ENCODE measurements around the gene ZNHIT1. TPM values are rescaled to one million over a fixed set of nuclear protein-coding genes. Genes with fewer than 3 reads are reported as not detected.
"Not testable (repeated sequence)": the region's sequence is repeated elsewhere in the genome, so short reads cannot be mapped to it uniquely, and the experiment has no call there.

ZNHIT1 gene
- polyA plus RNA-seq, 6 donors from 2014 or later: 43.9 to 67.5 (median 52.4) TPM

DNA sequence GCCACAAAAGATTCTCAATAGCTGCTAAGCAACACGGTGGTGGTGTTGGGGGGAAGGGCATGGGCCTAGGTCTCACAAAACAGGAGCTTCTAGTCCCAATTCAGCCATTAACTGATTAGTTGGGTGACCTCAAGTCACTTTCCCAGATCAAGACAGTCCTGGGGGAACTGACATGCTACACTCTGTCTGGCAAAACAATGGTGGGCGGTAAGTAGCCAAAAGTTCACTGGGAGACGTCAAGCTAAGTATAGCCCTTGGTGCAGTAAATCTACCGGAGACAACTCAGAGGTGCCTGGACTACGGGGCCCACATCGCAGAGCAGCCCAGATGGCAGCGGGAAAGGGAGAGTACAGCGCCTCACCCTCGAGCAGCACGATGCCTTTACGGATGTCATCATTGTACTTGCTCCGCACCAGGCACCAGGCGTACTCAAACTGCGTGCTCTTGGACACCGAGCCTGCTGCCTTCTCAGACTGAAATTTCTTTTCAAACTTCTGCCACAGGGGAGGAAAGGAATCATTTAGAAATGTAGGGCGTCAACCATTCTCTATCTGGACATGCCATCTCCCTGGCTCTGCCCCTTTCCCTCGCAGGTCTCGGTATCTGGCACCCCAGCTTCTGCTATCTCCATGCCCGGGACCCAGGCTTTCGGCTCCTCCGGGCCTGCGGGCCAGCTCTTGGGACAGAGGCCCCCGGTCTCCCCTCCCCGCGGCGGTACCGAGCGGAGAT, 25.8 kb downstream of the ZNHIT1 start:
- Mint-ChIP-seq H3K4me3 (peak overlapping the region; percentile 92 to 99 (median 98)), H3K4me1 (peaks cover 26 to 50% (median 28%) of the 10 kb centered on the region in 3 donors), H3K27me3 (no peaks in the 10 kb centered on the region), H3K27ac (peak overlapping the region in 5 of 6 donors; percentile 89 to 98 (median 95)), H3K9me3 (no peaks in the 10 kb centered on the region), H3K36me3 (no peaks in the 10 kb centered on the region)
- DNase-seq (no peak), ATAC-seq (ENCODE audit: low read depth in 2 of 2) (no peak)

DNA sequence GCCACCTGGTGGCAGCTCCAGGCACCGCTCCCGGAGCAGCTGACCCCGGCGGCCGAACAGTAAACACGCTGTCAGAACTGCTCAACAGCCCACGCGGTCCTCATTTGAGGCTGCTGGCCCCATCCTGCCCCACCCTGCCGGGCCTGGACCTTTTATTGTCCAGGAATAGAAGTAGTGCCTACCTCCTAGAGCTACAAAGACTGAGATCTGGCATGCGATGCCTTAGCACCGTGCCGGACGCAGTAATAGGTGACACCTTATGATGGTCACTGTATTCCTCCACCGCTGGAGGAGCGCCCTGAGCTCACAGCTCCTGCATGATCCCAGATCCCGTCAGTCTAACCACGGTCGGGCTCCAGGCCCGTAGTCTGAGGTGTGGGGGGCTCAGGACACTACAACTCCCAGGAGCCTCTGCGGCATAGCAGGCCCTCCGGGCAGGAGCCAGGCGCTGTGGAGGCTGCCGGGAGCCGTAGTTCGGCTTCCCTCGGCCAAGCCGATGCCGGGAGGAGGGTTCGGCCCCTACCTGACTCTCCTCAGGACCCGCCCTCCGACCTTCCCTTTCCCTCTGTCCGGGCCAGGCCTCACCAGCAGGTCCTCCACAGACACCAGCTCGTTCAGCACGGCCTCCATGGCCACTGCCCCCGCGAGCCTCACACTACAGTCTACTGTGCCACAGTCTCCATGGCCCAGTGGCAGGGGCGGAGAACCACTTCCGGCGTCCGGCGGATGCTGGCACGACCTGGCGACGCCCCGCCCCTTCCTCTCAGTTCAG, 26.6 kb downstream of the ZNHIT1 start, which contains the start of gene FIS1:
TSS of gene FIS1 (minus strand) at position 707 of the 772 bp plus-strand sequence. CDS start at position 630, 77 bp downstream.
- Mint-ChIP-seq H3K27ac (peak within 1 kb of the TSS; percentile 89 to 98 (median 95)), H3K4me1 (peaks cover 28 to 53% (median 28%) of the 10 kb centered on the region in 3 donors), H3K36me3 (no peaks in the 10 kb centered on the region), H3K27me3 (no peaks in the 10 kb centered on the region), H3K4me3 (peak within 1 kb of the TSS; percentile 92 to 99 (median 98)), H3K9me3 (no peaks in the 10 kb centered on the region)
- DNase-seq (peak; percentile 96), ATAC-seq (ENCODE audit: low read depth in 2 of 2) (peak; percentile 92 to 93)

DNA sequence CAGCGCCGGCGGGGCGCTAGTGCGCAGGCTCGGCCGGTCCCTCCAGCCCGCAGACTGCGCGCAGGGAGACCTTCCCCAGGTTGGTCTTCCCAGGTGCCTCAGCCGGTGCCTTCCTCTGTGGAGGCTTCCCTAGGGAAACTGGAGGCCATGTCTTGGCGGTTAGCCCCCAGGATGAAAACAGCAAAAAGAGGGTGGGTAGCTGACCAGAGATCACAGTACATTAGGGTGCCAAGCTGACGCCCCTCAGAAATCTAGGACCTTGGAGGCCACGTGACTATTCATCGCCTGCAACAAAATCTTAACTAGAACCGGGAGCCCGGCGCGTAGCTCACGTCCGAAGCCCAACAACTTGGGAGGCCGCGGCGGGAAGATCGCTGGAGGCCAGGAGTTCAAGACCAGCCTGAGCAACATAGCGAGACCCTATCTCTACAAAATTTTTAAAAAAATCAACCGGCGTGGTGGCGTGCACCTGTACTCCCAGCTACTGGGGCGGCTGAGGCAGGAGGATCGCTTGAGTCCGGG, 27.2 kb downstream of the ZNHIT1 start:
- Mint-ChIP-seq H3K4me1 (peaks cover 31 to 58% (median 33%) of the 10 kb centered on the region in 3 donors), H3K27me3 (no peaks in the 10 kb centered on the region), H3K27ac (peak overlapping the region in 5 of 6 donors; percentile 89 to 98 (median 95)), H3K36me3 (no peaks in the 10 kb centered on the region), H3K4me3 (peak overlapping the region; percentile 92 to 99 (median 98)), H3K9me3 (no peaks in the 10 kb centered on the region)
- no peak for DNase-seq
- no peak for ATAC-seq (ENCODE audit: low read depth in 2 of 2)

DNA sequence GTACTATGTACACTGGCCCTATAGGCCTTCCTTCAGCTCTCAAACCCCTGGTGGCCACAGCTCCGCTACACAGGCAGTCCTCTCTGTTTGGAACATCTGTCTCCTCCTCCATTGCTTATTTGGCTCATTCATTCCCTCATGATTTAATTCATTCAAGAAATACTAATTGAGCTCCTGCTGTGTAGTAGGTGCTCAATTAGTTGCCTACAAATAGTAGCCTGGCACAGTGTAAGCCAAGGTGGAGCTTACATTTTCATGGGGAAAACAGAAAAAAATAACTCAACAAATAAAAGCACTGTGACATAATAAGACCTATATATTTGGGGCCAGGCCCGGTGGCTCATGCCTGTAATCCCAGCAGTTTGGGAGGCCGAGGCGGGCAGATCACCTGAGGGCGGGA, 30.3 kb downstream of the ZNHIT1 start:
- H3K36me3 Mint-ChIP-seq: peaks cover 6% of the 10 kb centered on the region in 2 donors
- DNase-seq: no peak
- H3K4me1 Mint-ChIP-seq: peaks cover 35 to 64% (median 52%) of the 10 kb centered on the region in 3 donors
- H3K27me3 Mint-ChIP-seq: no peaks in the 10 kb centered on the region
- no peak overlapping the region for H3K27ac Mint-ChIP-seq
- no peak for ATAC-seq (ENCODE audit: low read depth in 2 of 2)
- H3K4me3 Mint-ChIP-seq: peak overlapping the region in 3 of 8 donors; percentile 15 to 84 (median 56)
- no peaks in the 10 kb centered on the region for H3K9me3 Mint-ChIP-seq

DNA sequence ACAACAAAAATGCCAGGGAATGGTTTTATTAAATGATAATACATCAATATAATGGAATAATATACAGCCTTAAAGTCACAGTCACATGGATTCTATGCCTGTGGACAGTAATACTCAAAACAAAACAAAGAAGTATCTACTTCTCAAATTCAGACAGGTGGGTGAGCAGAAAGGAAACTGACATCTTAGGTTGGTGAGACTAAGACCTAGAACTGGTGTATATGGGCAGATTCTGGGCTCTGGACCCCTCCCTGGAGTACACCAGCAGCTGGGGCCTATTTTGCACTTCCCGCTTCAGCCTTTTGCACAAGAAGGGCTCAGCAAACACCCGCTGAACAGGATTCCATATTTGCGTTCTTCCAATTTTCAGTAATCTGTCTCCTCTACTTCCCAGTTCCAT, 32.4 kb downstream of the ZNHIT1 start:
- Mint-ChIP-seq H3K4me3 (peak overlapping the region; percentile 62 to 100 (median 98)), H3K36me3 (peaks cover 6% of the 10 kb centered on the region in 2 donors), H3K27me3 (peaks cover 0 to 8% (median 6%) of the 10 kb centered on the region in 3 donors), H3K27ac (peak overlapping the region in 1 of 6 donors; percentile 94), H3K9me3 (no peaks in the 10 kb centered on the region), H3K4me1 (peaks cover 26 to 48% (median 40%) of the 10 kb centered on the region in 3 donors)
- no peak for DNase-seq
- no peak for ATAC-seq (ENCODE audit: low read depth in 2 of 2)

DNA sequence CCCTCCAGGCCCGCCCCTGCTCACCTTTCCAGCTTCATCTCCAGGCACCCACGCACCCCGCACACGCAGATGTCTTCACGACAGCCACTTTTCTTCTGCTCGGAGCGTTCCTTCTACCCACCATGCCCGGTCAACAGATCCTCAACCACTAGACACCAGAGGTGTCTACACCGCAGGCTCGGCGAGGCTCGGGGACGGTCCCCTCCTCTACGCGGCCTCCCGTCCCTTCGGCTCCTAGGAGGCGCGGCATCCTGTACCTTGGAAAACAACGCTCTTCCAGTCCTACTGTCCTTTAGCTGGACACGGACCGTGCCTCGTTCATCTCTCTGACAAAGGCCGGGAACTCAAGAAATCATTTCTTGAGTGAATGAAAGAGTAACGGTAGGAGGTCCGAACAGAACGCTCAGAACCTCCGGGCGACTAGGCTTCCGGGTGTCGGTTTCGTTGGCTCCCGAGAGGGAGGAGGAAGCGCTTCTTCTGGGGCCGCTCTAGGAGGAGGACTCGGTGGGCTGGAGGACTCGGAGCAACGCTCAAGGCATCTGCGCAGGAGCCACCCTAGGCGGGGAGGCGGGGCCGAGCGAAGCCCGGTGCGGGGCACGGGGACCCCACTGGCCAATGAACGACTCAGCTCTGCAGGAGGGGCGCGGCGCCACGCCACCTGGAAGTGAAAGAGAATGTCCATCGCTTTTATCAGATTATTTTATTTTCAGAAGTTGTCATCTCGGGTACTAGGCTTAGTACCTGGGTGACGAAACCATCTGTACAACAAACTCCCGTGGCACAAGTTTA, 34.1 kb downstream of the ZNHIT1 start:
- Mint-ChIP-seq H3K9me3 (no peaks in the 10 kb centered on the region), H3K4me3 (peak overlapping the region; percentile 96 to 100 (median 99)), H3K27me3 (peaks cover 0 to 12% (median 8%) of the 10 kb centered on the region in 3 donors), H3K36me3 (peaks cover 6% of the 10 kb centered on the region in 2 donors), H3K27ac (peak overlapping the region; percentile 94 to 98 (median 98)), H3K4me1 (peaks cover 21 to 41% (median 35%) of the 10 kb centered on the region in 3 donors)
- ATAC-seq (ENCODE audit: low read depth in 2 of 2) (peak; percentile 97 to 98), DNase-seq (peak; percentile 98)

DNA sequence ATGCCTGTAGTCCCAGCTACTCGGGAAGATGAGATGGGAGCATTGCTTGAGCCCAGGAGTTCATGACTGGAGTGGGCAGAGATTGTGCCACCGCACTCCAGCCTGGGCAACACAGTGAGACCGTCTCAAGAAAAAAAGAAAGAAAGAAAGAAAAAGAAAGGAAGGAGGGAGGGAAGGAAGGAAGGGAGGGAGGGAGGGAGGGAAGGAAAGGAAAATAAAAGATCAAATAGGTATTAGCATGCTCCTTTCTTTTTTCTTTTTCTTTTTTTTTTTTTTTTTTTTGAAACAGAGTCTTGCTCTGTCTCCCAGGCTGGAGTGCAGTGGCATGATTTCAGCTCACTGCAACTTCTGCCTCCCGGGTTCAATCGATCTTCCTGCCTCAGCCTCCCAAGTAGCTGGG, 35.2 kb downstream of the ZNHIT1 start:
- Mint-ChIP-seq H3K4me3 (peak overlapping the region in 7 of 8 donors; percentile 38 to 100 (median 99)), H3K4me1 (peaks cover 18 to 35% (median 32%) of the 10 kb centered on the region in 3 donors), H3K27me3 (peaks cover 0 to 12% (median 8%) of the 10 kb centered on the region in 3 donors), H3K27ac (peak overlapping the region in 2 of 6 donors; percentile 26 to 98)
- ATAC-seq (ENCODE audit: low read depth in 2 of 2); H3K36me3 Mint-ChIP-seq; H3K9me3 Mint-ChIP-seq; DNase-seq: not testable (repeated sequence)

DNA sequence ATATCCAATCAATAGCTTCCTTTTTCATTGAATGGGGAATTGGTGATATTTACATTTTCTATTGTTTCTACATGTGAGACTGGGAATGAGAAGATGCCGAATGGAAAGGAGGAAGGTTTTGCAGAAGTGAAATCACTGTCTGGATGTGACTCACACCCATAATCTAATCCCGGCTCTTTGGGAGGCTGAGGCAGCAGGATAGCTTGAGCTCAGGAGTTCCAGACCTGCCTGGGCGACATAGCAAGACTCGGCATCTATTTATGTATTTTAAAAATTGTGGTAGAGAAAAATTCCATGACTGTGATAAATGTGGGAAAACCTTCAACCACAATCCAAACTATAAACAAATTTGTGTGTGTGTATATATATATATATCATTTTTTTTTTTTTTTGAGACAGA, 37.8 kb downstream of the ZNHIT1 start:
- peaks cover 0 to 13% (median 8%) of the 10 kb centered on the region in 3 donors for H3K27me3 Mint-ChIP-seq
- H3K4me3 Mint-ChIP-seq: peak overlapping the region in 1 of 8 donors; percentile 58
- H3K9me3 Mint-ChIP-seq: no peaks in the 10 kb centered on the region
- peaks cover 6 to 19% (median 19%) of the 10 kb centered on the region in 3 donors for H3K4me1 Mint-ChIP-seq
- H3K27ac Mint-ChIP-seq: no peak overlapping the region
- DNase-seq: no peak
- ATAC-seq (ENCODE audit: low read depth in 2 of 2): no peak
- H3K36me3 Mint-ChIP-seq: peaks cover 6% of the 10 kb centered on the region in 2 donors

DNA sequence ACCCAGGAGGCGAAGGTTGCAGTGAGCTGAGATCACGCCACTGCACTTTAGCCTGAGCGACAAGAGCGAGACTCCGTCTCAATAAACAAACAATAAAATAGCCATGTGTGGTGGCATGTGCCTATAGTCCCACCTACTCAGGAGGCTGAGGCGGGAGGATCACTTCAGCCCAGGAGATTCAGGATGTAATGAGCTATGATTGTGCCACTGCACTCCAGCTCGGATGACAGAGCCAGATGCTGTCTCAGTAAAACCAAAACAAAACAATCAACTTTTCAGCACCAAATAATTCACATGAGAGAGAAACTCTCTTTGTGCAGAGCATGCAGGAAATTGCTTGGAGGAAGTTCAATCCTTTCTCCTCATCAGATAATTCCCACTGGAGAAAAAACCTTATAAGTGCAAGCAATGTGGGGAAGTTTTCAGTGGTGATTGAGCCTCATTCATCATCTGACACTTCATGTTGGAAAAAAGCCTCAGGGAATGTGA, 40.3 kb downstream of the ZNHIT1 start:
- Mint-ChIP-seq H3K4me3 (no peak overlapping the region), H3K36me3 (no peaks in the 10 kb centered on the region), H3K27ac (no peak overlapping the region), H3K27me3 (peaks cover 0 to 32% (median 20%) of the 10 kb centered on the region in 3 donors), H3K4me1 (no peaks in the 10 kb centered on the region), H3K9me3 (peaks cover 0 to 2% (median 0%) of the 10 kb centered on the region in 7 donors)
- ATAC-seq (ENCODE audit: low read depth in 2 of 2) (no peak), DNase-seq (no peak)

DNA sequence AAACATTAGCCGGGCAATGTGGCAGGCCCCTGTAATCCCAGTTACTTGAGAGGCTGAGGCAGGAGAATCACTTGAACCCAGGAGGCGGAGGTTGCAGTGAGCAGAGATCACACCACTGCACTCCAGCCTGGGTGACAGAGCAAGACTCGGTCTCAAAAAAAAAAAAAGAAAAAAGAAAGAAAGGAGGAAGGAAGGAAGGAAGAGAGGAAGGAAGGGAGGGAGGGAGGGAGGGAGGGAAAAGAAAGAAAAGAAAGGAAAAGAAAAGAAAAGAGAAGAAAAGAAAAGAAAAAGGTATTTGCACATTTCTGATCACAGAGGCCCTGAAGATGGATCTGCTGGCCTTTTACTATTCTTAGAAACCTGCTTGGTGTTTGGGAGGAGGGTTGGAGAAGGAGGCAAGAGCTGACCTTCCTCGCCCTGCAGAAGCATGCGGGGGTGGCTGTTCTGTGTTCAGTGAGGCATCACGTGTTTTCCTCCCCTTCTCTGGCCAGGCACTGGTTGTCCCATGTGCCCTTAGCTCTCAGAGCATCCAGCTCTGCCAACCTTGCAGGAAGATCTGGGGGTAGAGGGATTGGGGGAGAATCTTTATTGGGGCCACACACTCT, 46.2 kb downstream of the ZNHIT1 start:
- H3K4me3 Mint-ChIP-seq; H3K27ac Mint-ChIP-seq; H3K36me3 Mint-ChIP-seq; ATAC-seq (ENCODE audit: low read depth in 2 of 2); DNase-seq; H3K9me3 Mint-ChIP-seq; H3K4me1 Mint-ChIP-seq: not testable (repeated sequence)
- H3K27me3 Mint-ChIP-seq: peaks cover 11 to 40% (median 21%) of the 10 kb centered on the region in 3 donors

DNA sequence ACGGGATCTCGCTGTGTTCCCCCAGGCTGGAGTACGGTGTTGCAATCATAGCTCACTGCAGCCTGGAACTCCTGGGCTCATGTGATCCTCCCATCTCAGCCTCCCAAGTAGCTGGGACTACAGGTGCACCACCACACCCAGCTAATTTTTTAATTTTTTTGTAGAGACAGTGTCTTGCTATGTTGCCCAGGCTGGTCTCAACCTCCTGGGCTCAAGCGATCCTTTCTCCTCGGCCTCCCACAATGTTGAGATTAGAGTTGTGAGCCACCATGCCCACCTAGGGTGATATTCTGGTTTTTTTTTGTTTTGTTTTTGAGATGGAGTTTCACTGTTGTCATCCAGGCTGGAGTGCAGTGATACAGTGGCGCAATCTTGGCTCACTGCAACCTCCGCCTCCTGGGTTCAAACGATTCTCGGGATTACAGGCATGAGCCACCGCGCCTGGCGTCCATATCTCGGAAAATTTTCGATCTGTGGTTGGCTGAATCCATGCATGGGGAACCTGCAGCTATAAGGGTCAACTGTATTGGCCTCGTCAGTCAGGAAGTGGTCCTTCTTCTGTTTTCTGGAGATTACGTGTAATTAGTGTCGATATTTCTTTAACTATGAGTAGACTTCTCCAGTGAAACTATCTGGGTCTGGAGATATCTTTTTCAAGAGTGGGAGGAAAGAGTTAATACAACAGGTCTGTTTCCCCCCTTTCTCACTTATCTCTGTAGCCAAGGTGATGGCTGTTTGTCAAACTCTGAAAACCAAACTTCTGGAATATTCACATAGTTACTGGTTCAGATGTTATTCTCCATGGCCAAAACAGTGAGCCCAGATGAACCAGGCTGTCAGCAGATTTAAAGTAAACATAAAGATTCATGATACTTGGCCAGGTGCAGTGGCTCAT, 47.9 kb downstream of the ZNHIT1 start:
- H3K27ac Mint-ChIP-seq: no peak overlapping the region
- peaks cover 0 to 2% (median 0%) of the 10 kb centered on the region in 7 donors for H3K9me3 Mint-ChIP-seq
- ATAC-seq (ENCODE audit: low read depth in 2 of 2) (no peak), DNase-seq (no peak)
- no peak overlapping the region for H3K4me3 Mint-ChIP-seq
- no peaks in the 10 kb centered on the region for H3K36me3 Mint-ChIP-seq
- H3K27me3 Mint-ChIP-seq: peaks cover 11 to 38% (median 21%) of the 10 kb centered on the region in 3 donors
- H3K4me1 Mint-ChIP-seq: no peaks in the 10 kb centered on the region
